ENCODE data around the gene KIRREL3. TPM values are rescaled to one million over a fixed set of nuclear protein-coding genes. Genes with fewer than 3 reads are reported as not detected.

Gene KIRREL3
- total and polyA plus RNA-seq, 2 of the 4 experiments (the other 2 are of a cell fraction): 10.9 to 15.9 TPM

DNA sequence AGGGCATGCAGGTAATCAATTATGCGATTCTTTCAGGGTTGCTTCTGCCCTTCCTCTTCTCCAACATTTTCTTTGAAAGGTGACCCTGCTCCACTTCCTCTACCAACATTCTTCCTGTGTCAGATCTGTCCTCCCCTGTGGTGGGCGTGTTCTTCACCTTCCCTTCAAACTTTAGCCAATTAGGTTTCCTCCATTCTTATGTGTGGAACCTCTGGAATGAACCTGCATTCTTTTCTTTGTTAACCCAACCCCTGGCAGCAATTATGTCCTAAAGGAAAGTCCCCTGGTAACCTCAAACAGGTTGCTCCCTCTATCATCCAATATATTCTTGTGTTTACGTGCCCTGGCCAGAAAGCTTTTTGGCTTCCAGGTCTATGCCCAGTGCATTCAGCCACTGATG, 22.4 kb downstream of the KIRREL3 start:
- dilution Hi-C loops (cut with HindIII; ENCODE audit: low sequenced_read_pairs, unreplicated experiment): no loop called here
- Histone ChIP-seq H3K9ac (ENCODE audit: low read depth, low read length) (no peak overlapping the region), H3K14ac (replicated peaks; ENCODE audit: low read depth, low read length) (no peak overlapping the region), H4K8ac (ENCODE audit: low read depth in 2 of 2, low read length in 2 of 2) (no peak overlapping the region), H4K20me1 (ENCODE audit: insufficient read depth, low read length) (no peaks in the 10 kb centered on the region), H3K4ac (ENCODE audit: low read depth, low read length) (no peak overlapping the region), H3K9me3 (ENCODE audit: control insufficient read depth, insufficient read depth, low read length) (no peaks in the 10 kb centered on the region), H3K4me3 (ENCODE audit: insufficient read depth, low read depth, low read length) (no peak overlapping the region), H3K18ac (ENCODE audit: low read depth, low read length) (no peak overlapping the region), H2AK5ac (ENCODE audit: low read depth, low read length) (no peak overlapping the region), H3K27ac (ENCODE audit: insufficient read depth, low read length) (no peak overlapping the region), H3K4me1 (ENCODE audit: control insufficient read depth, insufficient read depth, low read length) (no peaks in the 10 kb centered on the region), H2BK15ac (ENCODE audit: low read depth, low read length) (no peak overlapping the region), H3K27me3 (ENCODE audit: control insufficient read depth, insufficient read depth, low read length) (no peaks in the 10 kb centered on the region), H2BK120ac (ENCODE audit: low read depth, low read length) (no peak overlapping the region), H2AFZ (replicated peaks; ENCODE audit: low read length, poor library complexity) (no peak overlapping the region), H2AK9ac (replicated peaks; ENCODE audit: low read depth, low read length, poor library complexity) (no peak overlapping the region), H4K5ac (ENCODE audit: low read depth, low read length) (no peak overlapping the region), H2BK20ac (ENCODE audit: low read depth, low read length) (no peak overlapping the region), H3K23ac (ENCODE audit: low read depth, low read length) (no peak overlapping the region), H2BK5ac (ENCODE audit: low read depth, low read length, poor library complexity, severe bottlenecking) (no peak overlapping the region), H3K56ac (ENCODE audit: extremely low read depth, insufficient read depth, low read length) (no peak overlapping the region), H3K79me1 (ENCODE audit: low read depth in 1 of 2, low read length in 2 of 2) (peaks cover 43 to 53% of the 10 kb centered on the region in 2 experiments), H4K91ac (ENCODE audit: insufficient read depth, low read depth, low read length) (no peak overlapping the region), H3K4me2 (ENCODE audit: low read depth, low read length) (no peak overlapping the region), H3K9me1 (ENCODE audit: insufficient read depth, low read length) (no peaks in the 10 kb centered on the region; the same call in 1 of the 2 replicates), H3K36me3 (ENCODE audit: control insufficient read depth, insufficient read depth, low read length) (no peaks in the 10 kb centered on the region)
- TF ChIP-seq, protein P1, sequence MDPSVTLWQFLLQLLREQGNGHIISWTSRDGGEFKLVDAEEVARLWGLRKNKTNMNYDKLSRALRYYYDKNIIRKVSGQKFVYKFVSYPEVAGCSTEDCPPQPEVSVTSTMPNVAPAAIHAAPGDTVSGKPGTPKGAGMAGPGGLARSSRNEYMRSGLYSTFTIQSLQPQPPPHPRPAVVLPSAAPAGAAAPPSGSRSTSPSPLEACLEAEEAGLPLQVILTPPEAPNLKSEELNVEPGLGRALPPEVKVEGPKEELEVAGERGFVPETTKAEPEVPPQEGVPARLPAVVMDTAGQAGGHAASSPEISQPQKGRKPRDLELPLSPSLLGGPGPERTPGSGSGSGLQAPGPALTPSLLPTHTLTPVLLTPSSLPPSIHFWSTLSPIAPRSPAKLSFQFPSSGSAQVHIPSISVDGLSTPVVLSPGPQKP (IDR thresholded peaks at IDR 0.05; ENCODE audit: borderline replicate concordance, low read depth, low read length): no peak
- TF ChIP-seq CEBPB (IDR thresholded peaks at IDR 0.05; ENCODE audit: low read depth, low read length) (no peak), MAZ (IDR thresholded peaks at IDR 0.05; ENCODE audit: borderline replicate concordance, low read depth, low read length) (no peak), FOS (IDR thresholded peaks at IDR 0.05; ENCODE audit: low read depth, low read length) (no peak), RCOR1 (IDR thresholded peaks at IDR 0.05; ENCODE audit: insufficient replicate concordance, low read length) (no peak), MAFK (IDR thresholded peaks at IDR 0.05; ENCODE audit: low read depth, low read length) (no peak)
- 75% methylated on average over 2 of the region's 3 CpGs; no CpG with 5 or more reads in 1 of the 2 experiments for WGBS, 2 experiments (ENCODE audit: extremely low coverage in 2 of 2, insufficient read length in 1 of 2)
- ChIA-PET POLR2A (ENCODE audit: unreplicated experiment) (no interaction called here), CTCF (interaction anchor here (1.4 to 2.2 kb wide), 2 partner anchors 8 to 12 kb away, joined by 6 to 8 read pairs; no protein-coding TSS in a partner anchor)
- ATAC-seq (ENCODE audit: low read depth): no peak
- BruUV-seq (replicated peaks): no TSS peak
- in situ Hi-C loops (cut with MboI; ENCODE audit: low sequenced_read_pairs): loop anchor here (25.0 kb wide), 1 partner anchor 541 kb away; no protein-coding TSS in a partner anchor
- no peak for DNase-seq
- intact Hi-C loops (cut with micrococcal nuclease): no loop called here

Data from IMR-90 (cell line).